Fibroblast of villous mesenchyme (primary cell): ENCODE results near the gene TRPV5. TPM values are rescaled to one million over a fixed set of nuclear protein-coding genes. Genes with fewer than 3 reads are reported as not detected.

Experiments used
- DNase-seq: peaks from one replicate; pipeline ENCODE4 v3.0.0-alpha.2; 2010; ENCODE audit warnings: low read depth
- H3K4me3 ChIP-seq: 2 replicates; pipeline ENCODE4 v1.5.1; 2011; ENCODE audit warnings: low read depth, mild to moderate bottlenecking, low read length
- total RNA-seq: library from RNA; depleted of rRNA; stranded (reverse); fragments of >200 nt; gene quantifications from 2 replicates; pipeline ENCODE4 v1.2.3, GENCODE V29; 2012
- TF ChIP-seq, protein P1 (sequence below): IDR thresholded peaks from 2 replicates; pipeline ENCODE4 v1.5.1; 2012; ENCODE audit warnings: low read depth, mild to moderate bottlenecking, low read length; ENCODE audit not compliant: insufficient read depth

Gene TRPV5
- total RNA-seq, 1 donor, result not detected

DNA sequence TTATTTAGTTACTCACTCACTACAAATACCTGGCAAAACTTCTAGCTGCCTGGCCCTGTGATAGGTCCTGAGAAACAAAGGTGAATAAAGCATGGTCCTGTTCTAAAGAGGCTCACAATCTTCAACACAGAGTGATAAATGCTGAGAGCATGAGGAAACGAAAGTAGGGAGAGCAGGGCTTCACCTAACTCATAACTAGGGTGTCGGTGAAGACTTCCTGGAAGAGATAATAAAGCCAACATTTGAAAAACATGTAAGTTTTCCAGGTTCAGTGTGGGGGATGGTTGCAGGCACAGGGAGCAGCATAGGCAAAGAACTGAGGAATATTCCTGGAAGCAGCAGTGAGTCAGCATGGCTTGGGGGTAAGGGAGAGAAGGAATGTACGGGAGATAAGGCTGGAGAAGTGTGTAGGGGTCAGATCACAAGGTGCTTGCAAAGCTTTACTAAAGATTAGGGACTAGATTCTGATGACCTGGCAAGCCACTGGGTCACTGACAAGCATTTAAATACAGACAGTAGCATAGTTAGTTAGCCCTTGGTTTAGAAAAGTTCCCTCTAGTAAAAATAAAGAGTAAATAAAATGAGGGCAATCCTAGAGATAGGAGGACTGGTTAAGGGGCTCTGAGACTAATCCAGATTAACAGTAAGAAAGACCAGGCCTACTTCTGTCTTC is 23.5 kb upstream of the TRPV5 start:
- TF ChIP-seq, protein P1, sequence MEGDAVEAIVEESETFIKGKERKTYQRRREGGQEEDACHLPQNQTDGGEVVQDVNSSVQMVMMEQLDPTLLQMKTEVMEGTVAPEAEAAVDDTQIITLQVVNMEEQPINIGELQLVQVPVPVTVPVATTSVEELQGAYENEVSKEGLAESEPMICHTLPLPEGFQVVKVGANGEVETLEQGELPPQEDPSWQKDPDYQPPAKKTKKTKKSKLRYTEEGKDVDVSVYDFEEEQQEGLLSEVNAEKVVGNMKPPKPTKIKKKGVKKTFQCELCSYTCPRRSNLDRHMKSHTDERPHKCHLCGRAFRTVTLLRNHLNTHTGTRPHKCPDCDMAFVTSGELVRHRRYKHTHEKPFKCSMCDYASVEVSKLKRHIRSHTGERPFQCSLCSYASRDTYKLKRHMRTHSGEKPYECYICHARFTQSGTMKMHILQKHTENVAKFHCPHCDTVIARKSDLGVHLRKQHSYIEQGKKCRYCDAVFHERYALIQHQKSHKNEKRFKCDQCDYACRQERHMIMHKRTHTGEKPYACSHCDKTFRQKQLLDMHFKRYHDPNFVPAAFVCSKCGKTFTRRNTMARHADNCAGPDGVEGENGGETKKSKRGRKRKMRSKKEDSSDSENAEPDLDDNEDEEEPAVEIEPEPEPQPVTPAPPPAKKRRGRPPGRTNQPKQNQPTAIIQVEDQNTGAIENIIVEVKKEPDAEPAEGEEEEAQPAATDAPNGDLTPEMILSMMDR, result no peak
- H3K4me3 ChIP-seq, result no peak overlapping the region
- peak; percentile 69 for DNase-seq

DNA sequence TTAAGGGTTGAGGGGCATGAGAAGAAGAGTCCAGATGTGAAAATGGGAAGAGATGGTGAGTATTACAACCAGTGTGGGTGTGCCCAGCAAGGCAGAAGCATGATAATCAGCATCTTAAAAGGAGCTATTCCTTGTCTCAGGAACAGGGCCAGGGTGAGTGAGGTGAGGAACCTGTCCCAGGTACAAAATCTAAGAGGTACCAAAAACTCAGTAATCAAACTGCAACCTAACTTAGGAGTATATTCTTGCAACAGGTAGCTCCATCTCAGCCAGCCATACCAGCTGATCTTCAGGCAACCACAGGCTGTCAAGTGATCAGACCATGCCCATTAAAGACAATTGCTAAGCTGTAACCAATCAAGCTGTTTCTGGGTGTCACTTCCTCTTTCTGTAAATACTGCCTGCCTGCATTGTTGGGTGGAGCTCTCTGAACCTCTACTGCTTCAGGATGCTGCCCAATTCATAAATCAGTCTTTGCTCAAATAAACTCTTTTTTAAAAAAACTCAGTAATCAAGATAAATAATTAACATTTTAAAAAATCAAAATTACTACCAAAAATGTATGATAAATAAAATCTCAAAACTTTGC is 21.2 kb upstream of the TRPV5 start:
- TF ChIP-seq, protein P1, result no peak
- no peak overlapping the region for H3K4me3 ChIP-seq
- no peak for DNase-seq

DNA sequence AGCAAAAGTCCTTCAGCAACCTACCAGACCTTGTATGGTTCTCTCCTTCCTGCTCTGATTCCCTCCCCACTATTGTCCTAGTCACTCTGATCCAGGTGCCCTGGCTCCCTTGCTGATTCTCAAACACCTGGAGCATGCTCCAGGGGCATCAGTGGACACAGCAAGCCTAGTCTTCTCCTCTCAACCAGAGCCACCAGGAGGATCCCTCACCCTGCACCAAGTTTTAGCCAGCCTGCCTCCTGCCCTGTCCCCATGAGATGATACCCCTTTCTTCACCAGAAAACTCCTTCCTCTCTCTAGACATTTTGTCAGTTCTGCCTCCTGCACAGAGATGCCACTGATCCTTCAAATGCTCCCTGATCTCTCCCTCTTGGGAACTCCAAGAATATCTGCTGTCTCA is 16.7 kb upstream of the TRPV5 start:
- DNase-seq, result no peak
- TF ChIP-seq, protein P1, result no peak
- H3K4me3 ChIP-seq, result no peak overlapping the region

DNA sequence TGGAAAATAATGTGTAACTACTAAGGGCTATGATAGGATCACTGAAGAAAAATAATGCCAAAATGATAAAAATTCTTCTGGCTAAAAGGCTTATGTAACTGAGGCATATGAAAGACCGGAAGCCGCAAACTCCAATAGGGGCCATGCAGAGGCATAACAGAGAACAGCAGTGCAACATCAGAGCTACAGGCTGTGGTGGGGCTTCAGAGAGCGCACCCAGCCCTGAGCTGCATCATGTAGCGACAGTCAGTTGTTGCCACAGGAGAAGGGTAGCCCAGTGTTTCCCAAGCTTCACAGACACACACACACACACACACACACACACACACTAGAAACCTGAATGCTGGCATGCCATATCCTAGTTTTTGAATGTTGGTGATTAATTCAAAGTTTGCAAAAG is 15.1 kb upstream of the TRPV5 start:
- DNase-seq, result no peak
- TF ChIP-seq, protein P1, result no peak

DNA sequence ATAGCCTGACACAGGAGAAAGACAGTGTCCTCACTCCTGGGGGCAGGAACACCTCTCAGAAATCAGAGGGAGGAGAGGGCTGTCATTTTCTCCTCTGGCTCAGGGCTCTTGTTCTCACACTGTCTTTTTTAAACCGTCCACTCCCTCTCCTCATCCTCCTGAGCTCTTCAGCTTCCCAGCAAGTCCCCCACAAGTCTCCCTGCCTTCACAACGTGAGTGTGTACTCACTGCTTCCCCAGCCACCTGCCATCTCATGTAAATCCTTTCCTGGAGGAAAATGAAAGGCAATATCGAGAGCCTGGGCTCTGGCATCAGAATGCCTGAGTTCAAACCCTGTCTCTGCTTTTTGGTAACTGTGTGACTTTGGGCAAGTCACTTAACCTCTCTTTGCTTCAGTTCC is 11.5 kb upstream of the TRPV5 start:
- TF ChIP-seq, protein P1, result no peak
- DNase-seq, result no peak
- H3K4me3 ChIP-seq, result no peak overlapping the region

More for the DNA sequence above, 15.1 kb upstream of the TRPV5 start:
- H3K4me3 ChIP-seq, result no peak overlapping the region

DNA sequence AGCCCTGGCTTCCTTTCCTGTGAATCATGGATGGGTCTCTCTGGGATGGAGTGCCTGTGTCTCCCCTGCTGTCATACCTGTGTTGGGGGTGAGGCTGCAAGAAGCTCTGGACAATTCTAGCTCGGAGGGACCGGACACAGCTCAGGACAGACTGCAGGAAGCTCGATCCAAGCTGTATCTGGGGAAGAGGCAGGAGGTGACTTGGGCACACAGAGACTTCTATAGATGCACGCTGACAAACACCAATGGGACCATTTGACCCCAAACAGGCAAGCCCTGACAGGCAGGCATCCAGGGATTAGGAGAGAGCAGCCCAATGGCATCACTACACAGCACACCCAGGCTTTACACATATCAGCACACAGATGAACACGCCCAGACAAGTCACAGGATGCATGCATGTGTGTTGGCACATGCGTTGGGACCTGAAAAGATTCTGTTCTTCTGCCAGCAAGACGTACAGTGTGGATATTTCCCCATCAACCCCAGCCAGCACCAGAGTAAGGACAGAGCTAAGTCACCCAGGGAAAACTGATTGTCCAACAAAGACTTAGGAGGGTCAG is 10.2 kb upstream of the TRPV5 start:
- no peak overlapping the region for H3K4me3 ChIP-seq
- DNase-seq, result no peak
- TF ChIP-seq, protein P1, result no peak
